ENCODE data around the gene ADAMTS14. TPM values are rescaled to one million over a fixed set of nuclear protein-coding genes. Genes with fewer than 3 reads are reported as not detected.

The ADAMTS14 gene
- total RNA-seq, 1 donor from 2014 or later, result 1.1 TPM

- DNase-seq (ENCODE audit: low spot score), result no peak
- Mint-ChIP-seq H3K4me3 (ENCODE audit: unreplicated experiment) (no peak overlapping the region), H3K4me1 (ENCODE audit: unreplicated experiment) (peaks cover 18% of the 10 kb centered on the region), H3K9me3 (ENCODE audit: unreplicated experiment) (no peaks in the 10 kb centered on the region), H3K27ac (ENCODE audit: unreplicated experiment) (no peak overlapping the region), H3K36me3 (ENCODE audit: low read depth, unreplicated experiment) (no peaks in the 10 kb centered on the region), H3K27me3 (ENCODE audit: unreplicated experiment) (peaks cover 2% of the 10 kb centered on the region)
- TF ChIP-seq, protein P1, sequence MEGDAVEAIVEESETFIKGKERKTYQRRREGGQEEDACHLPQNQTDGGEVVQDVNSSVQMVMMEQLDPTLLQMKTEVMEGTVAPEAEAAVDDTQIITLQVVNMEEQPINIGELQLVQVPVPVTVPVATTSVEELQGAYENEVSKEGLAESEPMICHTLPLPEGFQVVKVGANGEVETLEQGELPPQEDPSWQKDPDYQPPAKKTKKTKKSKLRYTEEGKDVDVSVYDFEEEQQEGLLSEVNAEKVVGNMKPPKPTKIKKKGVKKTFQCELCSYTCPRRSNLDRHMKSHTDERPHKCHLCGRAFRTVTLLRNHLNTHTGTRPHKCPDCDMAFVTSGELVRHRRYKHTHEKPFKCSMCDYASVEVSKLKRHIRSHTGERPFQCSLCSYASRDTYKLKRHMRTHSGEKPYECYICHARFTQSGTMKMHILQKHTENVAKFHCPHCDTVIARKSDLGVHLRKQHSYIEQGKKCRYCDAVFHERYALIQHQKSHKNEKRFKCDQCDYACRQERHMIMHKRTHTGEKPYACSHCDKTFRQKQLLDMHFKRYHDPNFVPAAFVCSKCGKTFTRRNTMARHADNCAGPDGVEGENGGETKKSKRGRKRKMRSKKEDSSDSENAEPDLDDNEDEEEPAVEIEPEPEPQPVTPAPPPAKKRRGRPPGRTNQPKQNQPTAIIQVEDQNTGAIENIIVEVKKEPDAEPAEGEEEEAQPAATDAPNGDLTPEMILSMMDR (IDR thresholded peaks at IDR 0.05; ENCODE audit: unreplicated experiment), result no peak
These were observed 114.6 kb downstream of the ADAMTS14 start for GRCh38 chr10:70786799-70787415.

- DNase-seq (ENCODE audit: low spot score), result no peak
- peaks cover 11% of the 10 kb centered on the region for H3K4me1 Mint-ChIP-seq (ENCODE audit: unreplicated experiment)
- H3K9me3 Mint-ChIP-seq (ENCODE audit: unreplicated experiment), result no peaks in the 10 kb centered on the region
- TF ChIP-seq, protein P1 (IDR thresholded peaks at IDR 0.05; ENCODE audit: unreplicated experiment), result no peak
- H3K36me3 Mint-ChIP-seq (ENCODE audit: low read depth, unreplicated experiment), result no peaks in the 10 kb centered on the region
- no peak overlapping the region for H3K27ac Mint-ChIP-seq (ENCODE audit: unreplicated experiment)
- H3K4me3 Mint-ChIP-seq (ENCODE audit: unreplicated experiment), result no peak overlapping the region
- H3K27me3 Mint-ChIP-seq (ENCODE audit: unreplicated experiment), result peaks cover 2% of the 10 kb centered on the region
These were observed 119.2 kb downstream of the ADAMTS14 start for GRCh38 chr10:70791386-70792039.

GRCh38 chr10:70795613-70796012 is 123.3 kb downstream of the ADAMTS14 start:
- Mint-ChIP-seq H3K9me3 (ENCODE audit: unreplicated experiment) (no peaks in the 10 kb centered on the region), H3K27me3 (ENCODE audit: unreplicated experiment) (no peaks in the 10 kb centered on the region), H3K36me3 (ENCODE audit: low read depth, unreplicated experiment) (no peaks in the 10 kb centered on the region), H3K4me1 (ENCODE audit: unreplicated experiment) (peaks cover 8% of the 10 kb centered on the region), H3K27ac (ENCODE audit: unreplicated experiment) (no peak overlapping the region), H3K4me3 (ENCODE audit: unreplicated experiment) (no peak overlapping the region)
- DNase-seq (ENCODE audit: low spot score), result no peak
- TF ChIP-seq, protein P1 (IDR thresholded peaks at IDR 0.05; ENCODE audit: unreplicated experiment), result no peak

- no peak overlapping the region for H3K27ac Mint-ChIP-seq (ENCODE audit: unreplicated experiment)
These were observed 125.5 kb downstream of the ADAMTS14 start for GRCh38 chr10:70797840-70798239.

DNA sequence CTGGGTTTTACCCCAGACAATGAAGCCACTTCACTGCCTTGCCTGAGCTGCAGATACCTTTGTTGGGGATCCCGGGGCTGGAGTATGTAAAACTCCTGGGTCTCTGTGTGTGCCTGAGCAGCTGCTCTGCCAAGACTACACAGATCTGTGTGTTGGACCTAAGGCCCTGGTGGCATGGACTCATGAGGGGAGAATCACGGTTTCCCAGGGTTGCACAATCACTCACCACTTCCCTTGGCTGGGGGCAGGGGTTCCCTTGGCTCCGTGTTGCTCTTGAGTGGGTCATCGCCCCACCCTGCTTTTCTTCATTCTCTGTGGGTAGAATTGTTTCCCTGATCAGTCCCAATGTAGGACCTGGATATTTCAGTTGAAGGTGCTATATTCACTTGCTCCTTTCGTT is 126.8 kb downstream of the ADAMTS14 start:
- H3K4me3 Mint-ChIP-seq (ENCODE audit: unreplicated experiment), result no peak overlapping the region
- H3K4me1 Mint-ChIP-seq (ENCODE audit: unreplicated experiment), result no peaks in the 10 kb centered on the region
- TF ChIP-seq, protein P1 (IDR thresholded peaks at IDR 0.05; ENCODE audit: unreplicated experiment), result no peak
- DNase-seq (ENCODE audit: low spot score), result no peak
- H3K27me3 Mint-ChIP-seq (ENCODE audit: unreplicated experiment), result no peaks in the 10 kb centered on the region
- H3K27ac Mint-ChIP-seq (ENCODE audit: unreplicated experiment), result no peak overlapping the region
- H3K9me3 Mint-ChIP-seq (ENCODE audit: unreplicated experiment), result no peaks in the 10 kb centered on the region
- H3K36me3 Mint-ChIP-seq (ENCODE audit: low read depth, unreplicated experiment), result no peaks in the 10 kb centered on the region

More at GRCh38 chr10:70797840-70798239, 125.5 kb downstream of the ADAMTS14 start:
- Mint-ChIP-seq H3K4me3 (ENCODE audit: unreplicated experiment) (no peak overlapping the region), H3K36me3 (ENCODE audit: low read depth, unreplicated experiment) (no peaks in the 10 kb centered on the region), H3K9me3 (ENCODE audit: unreplicated experiment) (no peaks in the 10 kb centered on the region), H3K27me3 (ENCODE audit: unreplicated experiment) (no peaks in the 10 kb centered on the region), H3K4me1 (ENCODE audit: unreplicated experiment) (no peaks in the 10 kb centered on the region)
- TF ChIP-seq, protein P1 (IDR thresholded peaks at IDR 0.05; ENCODE audit: unreplicated experiment), result no peak
- no peak for DNase-seq (ENCODE audit: low spot score)
